ENCODE results near the gene ARHGAP26. TPM values are rescaled to one million over a fixed set of nuclear protein-coding genes. Genes with fewer than 3 reads are reported as not detected.

The ARHGAP26 gene
- total RNA-seq, 4 donors from 2014 or later: 11.1 to 36.1 (median 21.8) TPM

DNA sequence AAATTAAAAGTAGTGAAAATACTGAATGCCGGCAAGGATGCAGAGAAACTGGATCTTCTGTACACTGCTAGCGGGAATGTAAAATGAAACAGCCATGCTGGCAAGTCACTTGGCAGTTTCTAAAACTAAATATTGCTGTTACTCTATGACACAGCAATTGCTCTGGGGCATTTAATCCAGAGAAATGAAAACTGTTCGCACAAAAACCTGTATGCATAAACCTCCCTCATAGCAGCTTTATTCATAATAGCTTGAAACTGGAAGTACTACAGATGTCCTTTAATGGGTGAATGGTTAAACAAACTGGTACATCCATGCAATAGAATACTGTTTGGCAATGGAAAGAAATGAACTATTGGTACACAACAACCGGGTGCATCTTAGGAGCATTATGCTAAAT is 167.2 kb downstream of the ARHGAP26 start:
- Histone ChIP-seq H3K4me1 (peaks cover 6% of the 10 kb centered on the region), H3K27ac (no peak overlapping the region), H3K36me3 (no peaks in the 10 kb centered on the region), H3K9me3 (no peaks in the 10 kb centered on the region), H3K27me3 (no peaks in the 10 kb centered on the region), H3K4me3 (no peak overlapping the region)
- DNase-seq (ENCODE audit: low spot score in 2 of 2): no peak
- 79% methylated on average over 4 of the region's 4 CpGs for WGBS
- no peak for TF ChIP-seq POLR2A (IDR thresholded peaks at IDR 0.05)
- TF ChIP-seq EP300 (IDR thresholded peaks at IDR 0.05): no peak
- TF ChIP-seq, protein P1, sequence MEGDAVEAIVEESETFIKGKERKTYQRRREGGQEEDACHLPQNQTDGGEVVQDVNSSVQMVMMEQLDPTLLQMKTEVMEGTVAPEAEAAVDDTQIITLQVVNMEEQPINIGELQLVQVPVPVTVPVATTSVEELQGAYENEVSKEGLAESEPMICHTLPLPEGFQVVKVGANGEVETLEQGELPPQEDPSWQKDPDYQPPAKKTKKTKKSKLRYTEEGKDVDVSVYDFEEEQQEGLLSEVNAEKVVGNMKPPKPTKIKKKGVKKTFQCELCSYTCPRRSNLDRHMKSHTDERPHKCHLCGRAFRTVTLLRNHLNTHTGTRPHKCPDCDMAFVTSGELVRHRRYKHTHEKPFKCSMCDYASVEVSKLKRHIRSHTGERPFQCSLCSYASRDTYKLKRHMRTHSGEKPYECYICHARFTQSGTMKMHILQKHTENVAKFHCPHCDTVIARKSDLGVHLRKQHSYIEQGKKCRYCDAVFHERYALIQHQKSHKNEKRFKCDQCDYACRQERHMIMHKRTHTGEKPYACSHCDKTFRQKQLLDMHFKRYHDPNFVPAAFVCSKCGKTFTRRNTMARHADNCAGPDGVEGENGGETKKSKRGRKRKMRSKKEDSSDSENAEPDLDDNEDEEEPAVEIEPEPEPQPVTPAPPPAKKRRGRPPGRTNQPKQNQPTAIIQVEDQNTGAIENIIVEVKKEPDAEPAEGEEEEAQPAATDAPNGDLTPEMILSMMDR (IDR thresholded peaks at IDR 0.05): no peak
- TF ChIP-seq POLR2AphosphoS5 (IDR thresholded peaks at IDR 0.05): no peak

DNA sequence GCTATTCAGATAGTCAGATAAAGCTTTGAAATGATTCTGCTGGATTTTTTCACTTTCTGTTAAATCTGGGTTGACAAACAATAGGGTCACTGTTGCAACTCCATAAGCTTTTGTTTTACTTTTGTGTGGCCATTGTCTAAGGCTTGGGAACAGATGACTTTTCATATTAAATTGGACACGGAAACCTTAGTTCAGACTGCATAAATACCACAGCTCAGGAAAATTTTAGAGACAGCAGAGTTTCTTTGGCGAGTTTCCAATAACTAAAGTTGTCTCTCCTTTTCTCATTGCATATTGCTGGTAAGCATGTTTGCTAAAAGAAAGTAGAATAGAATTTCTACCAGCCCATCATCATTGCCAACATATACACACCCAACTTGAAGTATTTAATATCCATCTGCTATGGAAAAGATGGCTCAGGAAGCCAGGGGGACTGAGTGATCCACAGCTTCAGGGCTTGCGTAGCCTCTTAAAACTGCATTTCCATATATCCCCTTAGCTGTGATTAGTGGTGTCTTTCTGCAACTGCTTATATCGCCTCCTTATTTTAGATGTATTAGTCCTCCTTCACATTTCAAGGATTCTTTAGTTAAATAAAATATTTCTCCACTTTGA is 168.2 kb downstream of the ARHGAP26 start:
- peaks cover 6% of the 10 kb centered on the region for H3K4me1 ChIP-seq
- TF ChIP-seq POLR2AphosphoS5 (IDR thresholded peaks at IDR 0.05): no peak
- TF ChIP-seq, protein P1 (IDR thresholded peaks at IDR 0.05): no peak
- TF ChIP-seq POLR2A (IDR thresholded peaks at IDR 0.05): no peak
- TF ChIP-seq EP300 (IDR thresholded peaks at IDR 0.05): no peak
- H3K27me3 ChIP-seq: no peaks in the 10 kb centered on the region
- no peak overlapping the region for H3K27ac ChIP-seq
- no peak for DNase-seq (ENCODE audit: low spot score in 2 of 2)
- H3K36me3 ChIP-seq: no peaks in the 10 kb centered on the region
- no peaks in the 10 kb centered on the region for H3K9me3 ChIP-seq
- 68% methylated on average over 4 of the region's 4 CpGs for WGBS
- H3K4me3 ChIP-seq: no peak overlapping the region

DNA sequence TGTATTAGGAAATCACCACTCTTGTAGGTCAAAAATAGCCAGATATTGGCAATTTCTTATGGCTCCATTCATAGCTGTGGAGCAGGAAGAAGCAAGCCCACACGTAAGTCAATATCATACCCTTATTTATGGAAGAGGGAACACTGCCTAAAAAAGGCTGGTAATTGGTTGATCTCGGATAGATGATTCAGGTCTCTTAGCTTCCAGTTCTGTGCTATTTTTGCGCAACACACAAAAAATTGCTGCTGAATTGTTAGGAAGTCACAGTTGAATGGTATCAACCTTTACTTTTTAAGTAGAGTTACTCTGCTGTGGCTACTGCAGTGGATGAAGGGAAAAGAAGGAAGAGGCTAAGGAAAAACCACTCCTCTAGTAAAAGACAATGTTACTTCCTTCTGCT is 168.8 kb downstream of the ARHGAP26 start:
- H3K4me1 ChIP-seq: peaks cover 7% of the 10 kb centered on the region
- no peak for DNase-seq (ENCODE audit: low spot score in 2 of 2)
- no peak overlapping the region for H3K27ac ChIP-seq
- no peaks in the 10 kb centered on the region for H3K9me3 ChIP-seq
- H3K4me3 ChIP-seq: no peak overlapping the region
- no peaks in the 10 kb centered on the region for H3K27me3 ChIP-seq
- WGBS: 85% methylated on average over 3 of the region's 3 CpGs
- no peak for TF ChIP-seq EP300 (IDR thresholded peaks at IDR 0.05)
- no peak for TF ChIP-seq POLR2A (IDR thresholded peaks at IDR 0.05)
- no peak for TF ChIP-seq POLR2AphosphoS5 (IDR thresholded peaks at IDR 0.05)
- TF ChIP-seq, protein P1 (IDR thresholded peaks at IDR 0.05): no peak
- no peaks in the 10 kb centered on the region for H3K36me3 ChIP-seq

DNA sequence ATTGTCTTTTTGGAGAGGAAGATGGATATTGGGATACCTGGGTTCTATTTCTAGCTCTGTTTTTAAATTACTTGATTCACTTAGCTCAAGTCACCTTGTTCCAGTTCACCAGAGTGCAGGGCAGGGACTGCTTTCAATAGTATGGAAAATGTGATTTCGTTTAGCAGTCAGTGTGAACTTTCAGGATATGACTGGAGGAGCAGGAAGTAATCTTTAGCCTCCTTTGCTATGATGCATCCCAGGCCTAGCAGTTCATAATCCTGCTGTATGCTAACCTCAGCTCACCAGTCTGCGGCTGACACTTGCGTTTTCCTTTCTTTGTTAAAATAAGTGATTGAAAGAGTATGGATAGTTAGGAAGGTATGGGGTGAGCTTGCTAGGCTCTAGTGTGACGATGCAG is 169.7 kb downstream of the ARHGAP26 start:
- 76% methylated on average over 4 of the region's 4 CpGs for WGBS
- H3K4me3 ChIP-seq: no peak overlapping the region
- no peaks in the 10 kb centered on the region for H3K9me3 ChIP-seq
- H3K27ac ChIP-seq: no peak overlapping the region
- TF ChIP-seq POLR2AphosphoS5 (IDR thresholded peaks at IDR 0.05) (no peak), EP300 (IDR thresholded peaks at IDR 0.05) (no peak), POLR2A (IDR thresholded peaks at IDR 0.05) (no peak)
- TF ChIP-seq, protein P1 (IDR thresholded peaks at IDR 0.05): no peak
- no peaks in the 10 kb centered on the region for H3K27me3 ChIP-seq
- no peaks in the 10 kb centered on the region for H3K36me3 ChIP-seq
- peaks cover 13% of the 10 kb centered on the region for H3K4me1 ChIP-seq
- no peak for DNase-seq (ENCODE audit: low spot score in 2 of 2)

DNA sequence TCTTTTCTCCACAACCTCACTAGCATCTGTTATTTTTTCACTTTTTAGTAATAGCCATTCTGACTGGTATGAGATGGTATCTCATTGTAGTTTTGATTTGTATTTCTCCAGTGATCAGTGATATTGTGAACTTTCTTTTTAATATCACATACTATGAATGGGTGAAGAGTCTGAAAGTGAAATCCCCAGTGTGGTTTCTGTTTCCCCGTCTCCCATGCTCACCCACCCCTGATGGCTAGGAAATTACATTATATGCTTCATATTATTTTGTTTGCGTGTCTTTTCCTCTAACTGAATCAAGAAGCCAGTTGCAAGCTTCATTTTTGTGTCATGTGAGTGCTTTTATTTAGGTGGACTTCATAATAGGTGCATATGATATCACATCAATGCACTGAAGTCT is 171.1 kb downstream of the ARHGAP26 start:
- no peak for DNase-seq (ENCODE audit: low spot score in 2 of 2)
- H3K4me3 ChIP-seq: no peak overlapping the region
- H3K4me1 ChIP-seq: peaks cover 6% of the 10 kb centered on the region
- H3K9me3 ChIP-seq: no peaks in the 10 kb centered on the region
- TF ChIP-seq POLR2A (IDR thresholded peaks at IDR 0.05): no peak
- no peak for TF ChIP-seq EP300 (IDR thresholded peaks at IDR 0.05)
- TF ChIP-seq, protein P1 (IDR thresholded peaks at IDR 0.05): no peak
- TF ChIP-seq POLR2AphosphoS5 (IDR thresholded peaks at IDR 0.05): no peak
- H3K27ac ChIP-seq: no peak overlapping the region
- WGBS: 90% methylated on average over 2 of the region's 2 CpGs
- no peaks in the 10 kb centered on the region for H3K27me3 ChIP-seq
- H3K36me3 ChIP-seq: no peaks in the 10 kb centered on the region
